Urothelium cell line (cell line): ENCODE measurements around the gene NUP188.
"Not testable (repeated sequence)": the region's sequence is repeated elsewhere in the genome, so short reads cannot be mapped to it uniquely, and the experiment has no call there.

Source experiments
- DNase-seq: peaks from one replicate; pipeline ENCODE4 v3.0.0; 2011; ENCODE audit warnings: low spot score, mixed read lengths
- FAIRE-seq: peaks from 2 replicates; lab custom pipeline; 2011; peaks lifted over from hg19 to GRCh38; lab: Jason Lieb, UNC

The NUP188 gene

DNA sequence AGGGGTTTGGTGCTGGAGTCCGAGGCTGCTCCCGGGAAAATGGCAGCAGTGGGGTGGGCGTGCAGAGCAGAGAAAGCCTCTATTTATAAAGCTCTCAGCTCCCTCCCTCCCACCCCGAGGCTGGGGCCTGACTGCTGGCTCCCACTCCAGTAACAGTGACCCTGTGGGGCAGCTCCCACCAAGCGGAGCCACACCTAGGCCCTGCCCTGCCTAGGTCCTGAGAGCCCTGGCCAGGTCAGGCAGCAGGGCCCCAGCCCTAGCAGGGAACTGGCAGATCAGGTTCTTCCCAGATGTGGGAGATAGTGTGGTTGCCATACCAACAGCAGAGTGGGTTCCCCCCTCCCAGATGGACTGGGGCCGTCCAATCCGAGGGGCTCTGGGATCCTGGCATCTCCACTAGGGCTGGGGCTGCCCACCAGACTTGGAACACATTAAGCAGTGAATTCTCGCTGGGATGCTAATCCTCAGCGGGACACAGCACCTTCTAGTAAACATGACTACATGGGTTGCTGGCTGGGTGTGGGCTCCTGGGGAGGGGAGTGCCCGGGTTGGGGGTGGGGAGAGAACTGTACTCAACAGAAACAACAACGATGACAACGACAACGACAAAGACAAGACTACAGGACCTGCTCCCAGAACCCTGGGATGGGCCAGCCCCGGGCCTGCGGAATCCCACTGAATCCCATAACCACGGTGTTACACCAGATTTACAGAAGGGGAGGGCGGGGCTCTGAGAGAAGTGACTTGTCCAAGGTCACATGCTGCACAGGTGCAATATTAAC lies 79.1 kb downstream of the NUP188 start:
- FAIRE-seq (no peak), DNase-seq (no peak)

DNA sequence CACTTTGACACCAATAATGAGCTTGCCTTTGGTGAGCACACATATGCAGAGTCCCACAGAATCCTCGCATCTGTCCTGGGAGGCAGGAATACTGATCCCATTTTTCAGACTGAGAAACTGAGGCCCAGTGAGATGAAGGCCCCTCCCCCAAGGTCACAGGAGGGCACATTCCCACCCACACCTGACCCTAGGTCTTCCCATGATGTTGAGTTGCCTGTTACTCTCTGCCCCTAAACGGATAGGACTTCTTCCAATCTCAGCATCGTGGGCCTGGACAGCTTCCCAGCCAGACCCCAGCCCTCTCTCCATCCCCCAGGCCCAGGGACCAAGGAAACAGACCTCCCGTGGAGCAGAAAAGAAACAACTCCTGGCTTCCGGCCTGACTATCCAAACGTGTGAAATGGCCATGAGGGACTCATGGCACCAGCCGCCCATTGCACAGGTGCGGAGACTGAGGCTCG lies 79.8 kb downstream of the NUP188 start:
- FAIRE-seq (no peak), DNase-seq (no peak)

- FAIRE-seq (no peak), DNase-seq (peak; percentile 67)
Observed at GRCh38 chr9:129027685-129028191, 80.2 kb downstream of the NUP188 start.

DNA sequence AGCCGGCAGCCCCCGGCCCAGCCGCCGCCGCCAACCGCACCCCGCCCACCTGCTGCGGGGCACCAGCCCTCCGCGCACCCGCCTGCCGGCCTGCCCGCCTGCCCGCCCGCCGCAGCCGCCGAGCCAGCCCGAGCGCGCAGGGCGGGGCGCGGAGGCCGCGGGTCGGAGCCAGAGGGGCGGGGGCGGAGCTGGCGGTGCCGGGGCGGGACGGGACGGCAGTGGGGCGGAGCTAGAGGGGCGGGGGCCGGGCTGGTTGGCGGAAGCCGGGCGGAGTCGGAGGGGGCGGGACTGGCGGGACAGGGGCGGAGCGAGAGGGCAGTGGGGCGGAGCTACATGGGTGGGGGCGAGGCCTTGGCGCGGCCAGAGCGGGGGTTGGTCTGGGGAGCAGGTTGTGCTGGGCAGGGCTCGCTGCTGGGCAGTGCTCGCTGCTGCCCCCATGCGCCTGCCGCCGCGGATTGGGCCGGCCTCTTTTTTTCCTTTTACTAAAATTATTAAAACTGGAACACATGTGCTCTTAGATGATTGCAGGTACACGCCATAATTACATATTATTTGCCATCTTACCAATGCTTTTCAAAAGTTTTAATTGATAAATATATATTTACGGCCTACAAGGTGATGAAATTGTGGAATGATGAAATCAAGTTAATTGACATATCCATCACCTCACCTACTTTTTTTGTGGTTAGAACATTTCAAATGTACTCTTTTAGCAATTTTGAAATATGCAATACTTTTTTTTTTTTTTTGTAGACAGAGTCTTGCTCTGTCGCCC lies 80.9 kb downstream of the NUP188 start, which contains the start of gene SH3GLB2:
Gene SH3GLB2, minus strand, starts transcription at position 140 of the 775 bp plus-strand sequence. CDS start 177 bp downstream, outside the sequence.
- FAIRE-seq (no peak), DNase-seq (peak; percentile 98)

GRCh38 chr9:129030191-129030590 lies 82.7 kb downstream of the NUP188 start:
- DNase-seq, result no peak
- FAIRE-seq, result no peak

DNA sequence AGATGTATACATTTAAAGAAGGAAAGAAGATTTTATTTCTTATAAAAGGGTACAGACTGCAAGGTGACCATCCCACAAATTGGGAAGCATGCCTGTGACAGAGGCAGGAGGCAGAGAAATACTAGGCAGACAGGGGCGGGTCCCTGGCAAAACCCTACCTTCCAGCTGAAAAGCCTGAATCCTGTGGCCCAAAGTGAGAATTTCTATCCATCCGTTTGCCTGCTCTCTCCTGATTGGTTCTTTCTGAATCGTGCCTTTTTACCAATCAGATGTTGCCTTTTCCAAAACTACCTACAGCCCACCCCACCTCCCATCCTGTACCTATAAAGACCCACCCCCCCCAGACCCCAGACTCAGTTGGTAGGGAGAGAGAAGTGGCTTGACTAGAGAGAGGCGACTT lies 84.0 kb downstream of the NUP188 start:
- DNase-seq, result no peak
- FAIRE-seq, result no peak

- no peak for DNase-seq
- FAIRE-seq, result no peak
Observed at GRCh38 chr9:129032541-129033159, 85.2 kb downstream of the NUP188 start.

- DNase-seq (no peak), FAIRE-seq (no peak)
Observed at GRCh38 chr9:129033216-129033615, 85.7 kb downstream of the NUP188 start.

DNA sequence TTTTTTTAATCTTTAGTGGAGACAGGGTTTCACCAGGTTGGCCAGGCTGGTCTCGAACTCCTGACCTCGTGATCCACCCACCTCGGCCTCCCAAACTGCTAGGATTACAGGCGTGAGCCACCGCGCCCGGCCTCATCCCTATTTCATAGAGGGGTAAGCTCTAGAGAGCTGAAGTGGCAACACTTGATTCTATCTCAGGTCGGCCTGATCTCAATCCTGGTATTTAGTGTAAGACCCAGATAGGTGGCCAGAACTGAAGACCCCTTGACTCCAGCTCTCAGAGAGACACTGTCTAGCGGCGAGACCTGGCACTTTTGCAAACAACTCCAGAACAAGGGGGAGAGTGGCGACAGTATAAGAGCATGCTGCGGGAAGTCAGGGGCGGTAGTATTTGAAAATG lies 88.3 kb downstream of the NUP188 start:
- not testable (repeated sequence) for DNase-seq, FAIRE-seq

- peak; percentile 98 for DNase-seq
- FAIRE-seq, result no peak
Observed at GRCh38 chr9:129036241-129036922, 88.9 kb downstream of the NUP188 start, which contains the start of gene MIGA2. TSS of gene MIGA2 (plus strand) at chr9:129036626. CDS start at chr9:129040595, 3,969 bp downstream.

- DNase-seq (no peak), FAIRE-seq (no peak)
Observed at GRCh38 chr9:129036923-129037766, 89.6 kb downstream of the NUP188 start.

GRCh38 chr9:129037767-129038098 lies 90.2 kb downstream of the NUP188 start:
- FAIRE-seq, result no peak
- no peak for DNase-seq

DNA sequence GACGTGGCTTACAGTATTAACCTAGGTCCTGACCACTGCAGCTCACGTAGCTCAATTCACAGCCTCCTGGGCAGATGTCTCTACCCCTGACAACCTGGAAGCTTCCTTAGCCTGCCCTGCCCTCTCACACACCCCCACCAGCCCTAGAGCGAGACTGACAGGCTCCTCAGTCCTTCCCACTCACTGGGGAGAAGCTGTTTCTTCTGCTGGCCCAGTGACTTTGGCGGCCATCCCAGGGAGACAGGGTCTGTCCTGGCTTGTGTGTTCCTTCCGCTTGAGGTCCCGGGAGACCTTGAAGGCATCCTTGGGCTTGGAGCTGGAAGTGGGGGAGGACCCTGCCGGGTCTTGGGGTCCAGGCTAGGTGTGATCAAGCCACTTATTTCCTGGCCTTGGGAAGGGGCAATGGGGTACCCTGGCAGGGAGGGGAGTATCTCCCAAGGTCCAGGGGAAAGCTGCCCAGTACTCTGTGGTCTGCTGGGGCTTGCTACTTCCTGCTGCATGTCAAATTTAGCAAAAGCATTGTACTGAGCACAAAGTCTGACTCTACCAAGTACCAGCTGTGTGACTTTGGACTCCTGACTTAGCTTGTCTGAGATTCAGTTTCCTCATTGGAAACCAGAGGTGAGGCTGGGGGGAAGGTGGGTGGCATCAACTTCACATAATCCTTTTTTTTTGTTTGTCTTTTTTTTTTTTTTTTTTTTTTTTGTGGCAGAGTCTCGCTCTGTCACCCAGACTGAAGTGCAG lies 90.8 kb downstream of the NUP188 start:
- DNase-seq (no peak), FAIRE-seq (no peak)

- FAIRE-seq, result no peak
- DNase-seq, result no peak
Observed at GRCh38 chr9:129040113-129040643, 92.7 kb downstream of the NUP188 start.

GRCh38 chr9:129042016-129042415 lies 94.5 kb downstream of the NUP188 start:
- DNase-seq (no peak), FAIRE-seq (no peak)

GRCh38 chr9:129052592-129052991 lies 105.1 kb downstream of the NUP188 start:
- DNase-seq, result no peak
- no peak for FAIRE-seq

DNA sequence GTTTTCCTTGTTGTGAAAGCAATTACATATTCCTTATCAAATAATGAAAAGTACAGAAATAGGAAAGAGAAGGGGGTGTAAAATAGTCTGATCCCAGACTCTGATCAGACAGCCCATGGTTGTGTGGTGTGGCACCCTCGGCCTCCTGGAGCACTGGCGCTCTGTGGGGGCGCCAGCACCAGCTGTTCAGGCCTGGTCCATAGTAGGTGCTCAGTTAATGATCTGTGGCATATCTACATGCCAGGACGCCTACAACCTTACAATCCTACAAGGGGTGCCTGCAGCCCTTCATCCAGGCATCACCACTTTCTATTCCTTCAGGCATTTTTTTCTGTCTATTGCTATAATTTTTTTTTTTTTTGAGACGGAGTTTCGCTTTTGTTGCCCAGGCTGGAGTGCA lies 105.5 kb downstream of the NUP188 start:
- FAIRE-seq, result no peak
- no peak for DNase-seq

DNA sequence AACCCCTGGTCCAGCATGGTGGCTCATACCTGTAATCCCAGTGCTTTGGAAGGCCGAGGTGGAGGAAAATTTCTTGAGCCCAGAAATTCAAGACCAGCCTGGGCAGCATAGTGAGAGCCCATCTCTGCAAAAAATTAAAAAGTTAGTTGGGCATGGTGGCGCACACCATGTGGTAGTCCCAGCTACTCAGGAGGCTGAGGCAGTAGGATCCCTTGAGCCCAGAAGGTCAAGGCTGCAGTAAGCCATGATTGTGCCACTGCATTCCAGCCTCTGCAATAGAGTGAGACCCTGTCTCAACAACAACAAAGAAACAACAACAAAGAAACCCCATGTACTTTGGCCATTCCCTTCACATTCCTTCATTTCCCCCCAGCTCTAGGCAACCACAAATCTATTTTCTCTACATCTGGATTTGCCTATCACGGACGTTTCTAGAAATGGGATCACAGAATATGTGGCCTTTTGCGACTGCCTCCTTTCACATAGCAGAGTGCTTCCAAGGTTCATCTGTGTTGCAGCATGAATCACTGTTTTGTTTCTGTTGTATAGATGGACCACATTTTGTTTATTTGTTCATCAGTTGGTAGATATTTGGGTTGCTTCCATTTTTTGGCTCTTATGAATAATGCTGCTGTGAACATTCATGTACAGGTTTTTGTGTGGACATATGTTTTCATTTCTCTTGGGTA lies 106.8 kb downstream of the NUP188 start:
- FAIRE-seq (no peak), DNase-seq (no peak)
